SH-SY5Y (cell line): ENCODE measurements around the gene ACMSD.

ENCODE experiments used
- GATA2 ChIP-seq: IDR thresholded peaks from 2 replicates; pipeline ENCODE4 v1.6.1; 2011; ENCODE audit warnings: mild to moderate bottlenecking, low read depth, low read length
- GATA3 ChIP-seq: IDR thresholded peaks from 2 replicates; pipeline ENCODE4 v1.6.1; 2011; ENCODE audit warnings: low read depth, mild to moderate bottlenecking, low read length, moderate library complexity

DNA sequence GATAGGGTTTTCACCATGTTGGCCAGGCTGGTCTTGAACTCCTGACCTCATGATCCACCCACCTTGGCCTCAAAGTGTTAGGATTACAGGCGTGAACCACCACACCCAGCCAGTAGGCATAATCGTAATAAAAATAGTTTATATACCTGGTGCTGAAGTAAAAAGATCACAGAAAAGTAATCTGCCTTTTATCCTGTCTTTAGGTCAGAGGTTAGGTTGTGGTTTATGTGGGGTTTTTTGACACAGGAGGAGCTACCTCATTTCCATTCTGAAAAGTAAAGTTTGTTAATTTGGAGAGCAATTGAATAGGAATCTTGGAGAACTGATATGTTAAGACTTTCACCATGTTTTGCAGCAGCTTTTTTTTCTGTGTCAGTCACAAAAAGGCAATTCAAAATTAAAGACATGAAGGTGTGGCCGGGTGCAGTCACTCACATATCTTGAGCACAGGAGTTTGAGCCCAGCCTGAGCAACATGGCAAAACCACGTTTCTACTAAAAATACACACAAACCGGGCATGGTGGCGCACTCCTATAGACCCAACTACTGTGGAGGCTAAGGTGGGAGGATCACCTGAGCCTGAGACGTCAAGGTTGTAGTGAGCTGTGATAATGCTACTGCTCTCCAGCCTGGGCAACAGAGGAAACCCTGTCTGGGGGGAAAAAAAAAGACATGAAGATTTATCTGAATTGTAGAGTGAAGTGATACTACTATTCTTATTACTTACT, 111.7 kb downstream of the ACMSD start:
- no peak for TF ChIP-seq GATA2
- TF ChIP-seq GATA3 = no peak
